Bladder microvascular endothelial cell (primary cell): ENCODE data around the gene VTI1B. TPM values are rescaled to one million over a fixed set of nuclear protein-coding genes. Genes with fewer than 3 reads are reported as not detected.

ENCODE experiments used
- total RNA-seq: library from RNA; depleted of rRNA; stranded (reverse); fragments of >200 nt; gene quantifications from 2 replicates; pipeline ENCODE4 v1.2.3, GENCODE V29; 2014

The VTI1B gene
- 37.6 and 67.3 TPM in 2 replicates for total RNA-seq

GRCh38 chr14:67674480-67675218 is at the start of gene VTI1B:
Gene VTI1B (minus strand): TSS chr14:67674632. CDS start chr14:67674489, 143 bp downstream.

GRCh38 chr14:67701492-67701891 is 27.1 kb upstream of the VTI1B start, which contains the start of gene RDH12:
Gene RDH12 (plus strand): TSS chr14:67701886. CDS start chr14:67722643, 20,757 bp downstream.

GRCh38 chr14:67695394-67695949 is 21.0 kb upstream of the VTI1B start, which contains the start of gene RDH11:
Gene RDH11 (minus strand): TSS chr14:67695764. CDS start chr14:67695703, 61 bp downstream.

GRCh38 chr14:67619446-67620216 is 54.8 kb downstream of the VTI1B start, which contains the start of gene ARG2:
Gene ARG2 (plus strand): TSS chr14:67619920. CDS start chr14:67619978, 58 bp downstream.

GRCh38 chr14:67599698-67600561 is 74.5 kb downstream of the VTI1B start, which contains the start of gene PIGH:
Gene PIGH (minus strand): TSS chr14:67600268. CDS start chr14:67600203, 65 bp downstream.

Other genes starting within 250 kb of the VTI1B start
- 0.94 and 0.97 TPM in 2 replicates for gene TMEM229B, start 185.9 kb downstream of the VTI1B start, total RNA-seq
- 0.16 and 0.31 TPM in 2 replicates for gene PLEKHH1, start 141.3 kb downstream of the VTI1B start, total RNA-seq
- 7.8 and 10.1 TPM in 2 replicates for gene PIGH, start 74.4 kb downstream of the VTI1B start, total RNA-seq
- 15.7 and 21.6 TPM in 2 replicates for gene ARG2, start 54.7 kb downstream of the VTI1B start, total RNA-seq
- 63.0 and 92.8 TPM in 2 replicates for gene RDH11, start 21.1 kb upstream of the VTI1B start, total RNA-seq
- not detected in 2 replicates for gene RDH12, start 27.3 kb upstream of the VTI1B start, total RNA-seq
- 9.7 and 28.9 TPM in 2 replicates for gene ZFYVE26, start 142.0 kb upstream of the VTI1B start, total RNA-seq
- gene RAD51B, start 145.1 kb upstream of the VTI1B start, total RNA-seq, result 8.7 and 23.2 TPM in 2 replicates